Peyer's patch (tissue), 4 donors: ENCODE measurements around the gene PDE5A.
"Not testable (repeated sequence)": the region's sequence is repeated elsewhere in the genome, so short reads cannot be mapped to it uniquely, and the experiment has no call there.

Experiments
- POLR2A ChIP-seq, 2 donors: fragments of 450-650 bp; IDR thresholded peaks; one replicate each; pipeline ENCODE4 v1.5.1; 2017; ENCODE audit warnings: antibody characterized with exemption in 2 of 2, mild to moderate bottlenecking in 2 of 2, moderate library complexity in 2 of 2
- TF ChIP-seq, protein P1 (sequence below), 6 experiments: fragments of 450-650 bp in 4 of 6; fragments of 200-600 bp in 2 of 6; sonication (generic) in 1 of 6; IDR thresholded peaks; one replicate each; pipeline ENCODE4 v1.5.1; 2017 to 2019; ENCODE audit warnings: antibody characterized with exemption in 6 of 6, mild to moderate bottlenecking in 3 of 6, moderate library complexity in 1 of 6

DNA sequence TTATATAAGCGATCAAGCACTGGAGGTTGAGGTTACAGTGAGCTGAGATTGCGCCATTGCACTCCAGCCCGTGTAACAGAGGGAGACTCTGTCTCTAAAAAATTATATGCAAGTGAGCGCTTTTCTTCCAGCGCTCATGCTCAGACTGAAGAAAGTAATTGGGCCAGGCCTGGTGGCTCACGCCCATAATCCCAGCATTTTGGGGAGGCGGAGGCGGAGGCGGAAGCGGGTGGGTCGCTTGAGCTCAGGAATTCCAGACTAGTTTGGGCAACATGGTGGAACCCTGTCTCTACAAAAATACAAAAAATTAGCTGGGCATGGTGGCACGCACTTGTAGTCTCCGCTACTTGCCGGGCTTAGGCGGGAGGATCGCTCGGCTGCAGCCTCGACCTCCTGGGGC is 172.9 kb downstream of the PDE5A start:
- TF ChIP-seq, protein P1, sequence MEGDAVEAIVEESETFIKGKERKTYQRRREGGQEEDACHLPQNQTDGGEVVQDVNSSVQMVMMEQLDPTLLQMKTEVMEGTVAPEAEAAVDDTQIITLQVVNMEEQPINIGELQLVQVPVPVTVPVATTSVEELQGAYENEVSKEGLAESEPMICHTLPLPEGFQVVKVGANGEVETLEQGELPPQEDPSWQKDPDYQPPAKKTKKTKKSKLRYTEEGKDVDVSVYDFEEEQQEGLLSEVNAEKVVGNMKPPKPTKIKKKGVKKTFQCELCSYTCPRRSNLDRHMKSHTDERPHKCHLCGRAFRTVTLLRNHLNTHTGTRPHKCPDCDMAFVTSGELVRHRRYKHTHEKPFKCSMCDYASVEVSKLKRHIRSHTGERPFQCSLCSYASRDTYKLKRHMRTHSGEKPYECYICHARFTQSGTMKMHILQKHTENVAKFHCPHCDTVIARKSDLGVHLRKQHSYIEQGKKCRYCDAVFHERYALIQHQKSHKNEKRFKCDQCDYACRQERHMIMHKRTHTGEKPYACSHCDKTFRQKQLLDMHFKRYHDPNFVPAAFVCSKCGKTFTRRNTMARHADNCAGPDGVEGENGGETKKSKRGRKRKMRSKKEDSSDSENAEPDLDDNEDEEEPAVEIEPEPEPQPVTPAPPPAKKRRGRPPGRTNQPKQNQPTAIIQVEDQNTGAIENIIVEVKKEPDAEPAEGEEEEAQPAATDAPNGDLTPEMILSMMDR (IDR thresholded peaks at IDR 0.05) = not testable (repeated sequence)
- not testable (repeated sequence) for TF ChIP-seq POLR2A (IDR thresholded peaks at IDR 0.05)
